Putamen (tissue), 1 donor: ENCODE results near the gene RNF19B.
"Not testable (repeated sequence)": the region's sequence is repeated elsewhere in the genome, so short reads cannot be mapped to it uniquely, and the experiment has no call there.

Experiments used
- DNase-seq: peaks from one replicate; pipeline ENCODE4 v3.0.0-alpha.2; 2016; ENCODE audit warnings: low spot score

Gene RNF19B

DNA sequence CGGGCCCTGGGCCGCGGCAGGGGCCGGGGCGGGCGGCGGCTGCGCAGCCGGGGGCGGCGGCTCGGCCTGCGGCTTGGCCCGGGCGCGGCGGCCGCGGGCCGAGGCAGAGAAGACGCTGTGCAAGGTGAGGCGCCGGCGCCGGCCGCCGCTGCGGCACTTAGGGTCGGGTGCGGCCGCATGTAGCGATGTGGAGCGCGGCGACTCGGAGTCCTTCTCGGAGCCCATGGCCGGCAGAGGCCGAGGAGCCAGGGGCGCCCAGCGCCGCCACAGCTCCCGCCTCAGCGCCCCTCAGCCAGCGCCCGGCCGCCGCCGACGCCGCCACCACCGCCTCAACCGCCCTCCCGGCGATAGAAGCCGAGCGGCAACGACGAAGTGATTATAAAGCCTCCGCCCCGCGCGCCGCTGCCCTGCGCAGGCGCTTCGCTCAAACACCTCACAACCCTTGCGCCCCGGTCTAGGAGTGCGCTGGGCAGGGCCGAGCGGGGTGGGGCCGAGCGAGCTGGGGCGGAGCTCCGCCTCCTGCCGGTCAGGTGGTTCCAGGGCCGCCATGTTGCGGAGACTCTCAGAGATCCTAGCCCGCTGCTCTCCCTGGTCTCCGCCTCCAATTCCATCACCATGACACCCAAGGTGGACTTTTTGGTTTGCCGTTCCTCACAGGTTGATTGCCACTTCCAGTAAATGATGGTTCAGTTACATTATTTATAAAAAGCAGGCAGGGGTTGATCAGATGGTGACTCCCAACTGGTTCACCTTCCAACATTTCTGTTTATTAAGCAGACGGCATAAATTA is at the start of gene RNF19B:
TSS of gene RNF19B (minus strand) at position 349 of the 790 bp plus-strand sequence. CDS start at position 225, 124 bp downstream.
- DNase-seq, result peak; percentile 94

GRCh38 chr1:33013791-33014190 is 49.2 kb upstream of the RNF19B start:
- no peak for DNase-seq

GRCh38 chr1:33012165-33012564 is 47.6 kb upstream of the RNF19B start:
- no peak for DNase-seq

DNA sequence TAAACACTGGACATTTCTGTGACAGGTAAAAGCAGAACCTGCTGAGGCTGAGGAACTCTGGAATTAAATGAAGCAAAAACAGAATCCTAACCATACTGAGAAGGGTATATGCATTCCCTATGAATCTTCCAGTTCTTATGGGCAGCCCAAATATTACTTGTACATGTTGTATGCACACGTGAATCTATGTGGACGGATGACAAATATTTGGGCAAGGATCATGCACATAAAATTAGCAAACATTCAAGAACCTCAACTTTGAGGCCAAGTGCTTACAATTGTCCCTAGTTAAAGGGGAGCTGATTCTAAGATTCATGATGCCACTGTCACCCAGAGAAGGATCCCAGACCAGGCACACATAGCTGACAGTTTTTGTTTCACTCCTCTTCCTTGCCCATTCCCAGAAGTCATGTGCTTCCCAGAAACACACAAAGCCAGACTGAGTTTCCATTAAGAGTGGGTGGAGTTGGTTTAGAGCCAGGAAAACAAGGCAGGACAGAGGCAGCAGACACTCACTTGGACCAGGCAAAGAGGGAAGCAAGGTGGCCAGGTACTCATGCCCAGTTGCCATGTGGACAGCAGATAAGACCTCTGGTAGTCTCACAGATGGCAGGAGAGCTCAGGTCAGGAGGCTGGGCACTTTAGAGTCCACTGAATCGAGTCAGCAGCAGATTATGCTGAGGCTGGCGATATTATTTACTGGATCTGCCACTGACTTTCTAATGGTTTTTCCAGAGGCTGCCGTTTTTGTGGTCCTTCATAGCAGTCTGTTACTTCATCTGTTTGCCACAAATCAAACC is 46.5 kb upstream of the RNF19B start:
- no peak for DNase-seq

DNA sequence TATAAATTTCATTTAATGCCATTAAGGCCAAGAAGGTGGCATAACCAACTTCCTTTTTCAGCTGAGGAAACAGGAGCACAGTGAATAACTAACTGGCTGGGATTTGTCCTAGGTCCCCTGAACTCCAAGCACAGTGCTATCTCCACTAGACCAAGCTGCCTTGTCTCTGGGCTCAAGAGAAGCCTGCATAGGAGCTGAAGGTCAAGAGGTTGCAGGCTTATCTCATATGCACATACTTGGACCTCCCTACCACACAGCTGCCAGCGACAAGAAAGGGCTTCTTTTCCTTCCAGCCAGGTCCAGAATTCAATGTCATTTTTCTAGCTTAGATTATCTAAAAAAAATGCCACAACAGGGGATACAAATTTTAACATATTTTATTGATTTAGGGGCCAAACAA is 45.0 kb upstream of the RNF19B start:
- no peak for DNase-seq

DNA sequence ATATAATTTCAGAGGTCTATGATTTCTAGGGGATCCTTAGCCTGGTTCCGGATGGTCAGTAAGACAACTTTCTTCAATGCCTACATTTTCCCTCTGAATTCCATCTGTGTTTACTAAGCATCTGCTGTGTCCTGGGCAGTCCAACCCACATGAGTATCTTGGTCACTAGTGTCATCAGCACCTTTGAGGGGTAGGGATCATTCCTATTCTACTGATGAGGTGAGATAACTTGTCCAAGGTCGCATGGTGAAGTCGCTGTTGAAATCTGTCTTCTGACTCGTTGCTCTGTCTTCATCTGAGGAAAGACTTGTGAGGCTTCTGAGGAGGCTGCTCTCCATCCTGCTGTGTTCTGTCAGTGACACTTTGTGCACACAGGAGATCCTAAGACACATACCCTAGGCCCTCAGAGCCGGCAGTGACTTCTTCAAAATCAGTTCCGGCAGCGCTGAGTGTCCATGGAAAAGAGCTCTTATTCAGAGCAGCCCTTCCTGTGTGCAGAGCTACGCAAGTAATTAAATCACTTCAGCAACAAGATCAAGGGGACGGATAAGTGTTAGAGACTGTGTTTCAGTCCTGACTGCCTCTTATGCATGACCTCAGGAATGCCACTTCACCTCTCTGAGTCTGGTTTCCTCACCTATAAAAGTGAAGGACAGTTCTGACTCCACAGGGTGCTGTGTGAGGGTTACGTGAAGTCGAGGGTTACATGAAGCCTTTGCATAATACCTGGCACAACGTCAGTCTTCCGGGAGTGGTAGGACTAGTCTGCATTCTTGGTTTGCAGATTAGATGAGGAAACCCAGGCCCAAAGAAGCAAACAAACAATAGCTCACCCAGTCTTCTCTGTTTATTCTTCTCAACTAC is 43.7 kb upstream of the RNF19B start:
- DNase-seq, result no peak

DNA sequence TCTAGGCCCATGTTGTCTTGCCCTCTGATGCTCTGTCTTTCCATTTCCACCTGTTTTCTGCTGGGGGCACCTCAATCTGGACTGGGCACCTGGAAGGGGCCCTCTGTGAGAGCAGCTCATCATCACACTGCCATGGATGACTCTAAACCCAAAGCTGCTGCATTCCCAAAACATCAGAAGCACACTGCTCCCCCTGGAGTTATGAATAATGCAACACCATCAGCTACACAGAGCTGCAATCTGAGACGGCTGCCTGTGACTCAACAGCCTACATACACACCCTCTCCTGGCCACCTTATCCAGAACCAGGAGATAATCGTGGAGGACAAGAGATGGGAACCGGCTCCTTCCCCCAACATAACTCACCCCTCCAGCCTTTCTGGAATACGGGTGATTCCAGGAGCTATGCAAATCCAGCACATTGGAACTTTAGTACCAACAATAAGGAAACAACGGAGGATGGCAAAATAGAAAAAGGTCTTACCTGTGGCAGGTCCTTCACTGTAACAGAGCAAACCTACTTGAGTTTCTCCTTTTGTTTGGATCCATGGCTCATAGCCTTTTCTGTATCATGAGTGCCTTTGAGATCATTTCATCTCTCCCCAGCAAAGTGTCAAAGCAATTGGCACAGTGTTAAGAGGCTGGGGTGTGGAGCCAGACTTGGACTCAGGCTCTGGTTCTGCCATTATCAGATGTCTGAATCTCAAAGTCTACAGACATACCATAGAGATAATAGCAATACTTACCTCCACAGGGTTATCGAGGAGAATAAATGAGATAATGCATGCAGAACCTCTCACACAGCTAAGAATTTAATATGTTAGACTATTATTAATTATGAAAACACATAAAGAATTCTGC is 42.8 kb upstream of the RNF19B start:
- peak; percentile 57 for DNase-seq

GRCh38 chr1:33005838-33006421 is 41.3 kb upstream of the RNF19B start:
- no peak for DNase-seq

GRCh38 chr1:33005117-33005837 is 40.7 kb upstream of the RNF19B start:
- DNase-seq, result no peak

GRCh38 chr1:33004613-33005012 is 40.0 kb upstream of the RNF19B start:
- no peak for DNase-seq

GRCh38 chr1:33003657-33004056 is 39.0 kb upstream of the RNF19B start:
- DNase-seq, result no peak

GRCh38 chr1:33002006-33002405 is 37.4 kb upstream of the RNF19B start:
- DNase-seq, result no peak

- DNase-seq, result no peak
These were observed 36.7 kb upstream of the RNF19B start for GRCh38 chr1:33001282-33001681.

DNA sequence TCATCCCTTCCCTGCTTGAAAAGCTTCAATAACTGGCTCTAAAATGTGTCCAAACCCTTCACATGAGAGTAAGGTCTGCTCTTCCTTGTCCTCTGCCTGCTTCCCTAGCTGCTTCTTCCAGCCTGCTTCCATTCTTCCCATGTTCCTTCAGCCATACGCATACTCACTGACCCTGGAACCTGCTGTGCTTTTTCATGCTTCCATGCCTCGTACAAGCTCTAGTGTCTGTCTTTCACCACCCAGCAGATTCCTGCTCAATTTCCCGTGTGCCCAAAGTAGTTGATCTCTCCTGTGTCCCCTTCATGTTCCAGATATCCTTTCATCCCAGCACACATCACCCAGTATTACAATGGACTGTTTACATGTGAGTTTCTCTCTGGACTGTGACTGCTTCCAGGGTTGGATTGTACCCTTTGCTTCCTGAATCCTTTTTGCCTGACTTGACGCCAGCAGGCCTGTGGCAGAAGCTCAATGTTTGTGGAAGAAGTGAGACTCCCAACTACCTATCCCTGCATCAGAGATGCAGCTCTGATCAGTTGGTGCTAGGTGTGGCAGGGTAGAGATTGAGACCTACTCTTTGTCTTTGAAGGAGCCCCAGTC is 35.9 kb upstream of the RNF19B start:
- no peak for DNase-seq

DNA sequence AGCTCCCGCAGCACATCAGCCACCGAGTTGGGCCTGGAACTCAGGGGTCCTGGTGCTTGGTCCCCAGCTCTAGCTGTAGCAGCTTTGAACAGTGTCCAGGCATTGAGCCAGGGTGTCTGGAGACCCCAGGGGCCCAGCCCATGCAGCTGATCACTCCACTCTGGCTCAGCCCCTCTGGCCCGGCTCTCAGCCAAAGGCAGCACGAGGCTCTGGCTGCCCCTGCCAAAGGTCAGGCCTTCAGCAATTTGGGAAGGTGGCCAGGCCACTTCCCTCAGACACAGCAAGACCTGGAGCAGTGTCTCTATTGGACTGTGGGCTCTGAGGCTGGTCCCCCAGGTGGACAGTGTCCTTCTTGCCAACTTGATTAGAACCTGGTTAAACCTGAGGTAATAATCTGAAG is 34.4 kb upstream of the RNF19B start:
- no peak for DNase-seq

- DNase-seq, result no peak
These were observed 33.5 kb upstream of the RNF19B start for GRCh38 chr1:32998064-32998463.

DNA sequence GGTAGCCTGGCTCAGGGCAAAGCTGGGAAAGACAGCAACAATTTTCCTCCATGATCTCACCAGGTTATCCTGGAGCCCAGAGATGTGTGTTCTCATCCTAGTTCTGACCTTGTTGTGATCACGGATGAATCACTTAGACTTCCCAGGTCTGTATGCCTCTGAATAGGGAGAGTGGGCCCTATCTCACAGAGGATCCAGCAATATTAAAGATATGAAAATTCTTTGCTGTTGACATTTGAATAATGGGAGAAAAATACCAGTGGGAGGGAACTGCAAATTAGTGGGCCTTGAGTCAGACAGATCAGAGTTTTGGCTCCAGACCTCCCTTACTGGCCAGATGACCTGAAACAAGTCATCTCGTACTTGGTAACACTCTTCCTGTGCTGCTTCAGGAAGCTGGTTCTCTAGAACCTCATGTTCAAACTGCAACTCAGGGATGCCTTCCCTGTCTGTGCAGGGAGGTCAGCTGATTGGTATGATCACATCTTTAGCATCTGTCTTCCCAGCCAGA is 32.8 kb upstream of the RNF19B start:
- no peak for DNase-seq

DNA sequence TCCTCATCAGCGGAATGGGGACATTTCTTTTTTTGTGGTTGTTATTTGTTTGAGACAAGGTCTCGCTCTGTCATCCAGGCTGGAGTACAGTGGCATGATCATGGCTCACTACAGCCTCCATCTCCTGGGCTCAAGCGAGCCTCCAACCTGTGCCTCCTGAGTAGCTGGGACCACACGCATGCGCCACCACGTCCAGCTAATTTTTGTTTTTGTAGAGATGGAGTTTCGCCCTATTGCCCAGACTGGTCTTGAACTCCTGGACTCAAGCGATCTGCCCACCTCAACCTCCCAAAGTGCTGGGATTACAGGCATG is 28.7 kb upstream of the RNF19B start:
- not testable (repeated sequence) for DNase-seq

- DNase-seq, result peak; percentile 53
These were observed 28.1 kb upstream of the RNF19B start for GRCh38 chr1:32992489-32993323.
